ENCODE measurements around the gene TOX3. TPM values are rescaled to one million over a fixed set of nuclear protein-coding genes. Genes with fewer than 3 reads are reported as not detected.
A peak's percentile ranks its signal among the peaks of the same experiment; 100 is the strongest.

Gene TOX3
- total RNA-seq, 1 experiment from 2014 or later = 20.2 TPM

DNA sequence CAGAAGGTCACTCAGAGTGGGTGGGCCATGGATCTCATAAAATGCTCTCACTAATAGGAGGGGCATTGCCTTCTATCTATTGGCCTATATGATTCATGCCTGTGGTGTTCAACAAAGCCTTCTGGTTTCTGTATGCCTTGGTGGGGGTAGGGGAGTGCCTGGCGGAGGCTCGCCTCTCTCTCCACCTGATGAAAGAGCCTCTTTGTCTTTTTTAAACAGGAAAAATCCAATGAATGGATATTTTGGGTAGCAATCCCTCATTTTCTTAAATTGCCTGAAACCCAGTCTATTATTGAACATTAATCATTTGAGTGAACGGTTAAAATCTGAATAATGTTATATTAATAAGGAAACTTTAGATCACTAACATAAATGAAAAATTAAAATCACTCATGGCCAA lies 90.6 kb downstream of the TOX3 start:
- no peak overlapping the region for H3K9ac ChIP-seq (ENCODE audit: extremely low read depth, insufficient read length, low read length)
- H4K5ac ChIP-seq (ENCODE audit: insufficient read length, low read depth, low read length) = no peak overlapping the region

More for the DNA sequence above, 90.6 kb downstream of the TOX3 start:
- no peak overlapping the region for H3K4me2 ChIP-seq (ENCODE audit: insufficient read depth, insufficient read length, low read length)
- H3T11ph ChIP-seq (ENCODE audit: low read length) = no peak overlapping the region
- no peak overlapping the region for H2BK12ac ChIP-seq (ENCODE audit: insufficient read length, low read depth, low read length)
- H4K91ac ChIP-seq (ENCODE audit: insufficient read length, low read depth, low read length) = no peak overlapping the region
- H4K20me1 ChIP-seq (ENCODE audit: control insufficient read depth, insufficient read depth, insufficient read length) = no peaks in the 10 kb centered on the region
- H3K79me2 ChIP-seq (ENCODE audit: insufficient read depth, low read length) = no peaks in the 10 kb centered on the region
- no peak overlapping the region for H2BK5ac ChIP-seq (ENCODE audit: insufficient read length, low read length)
- no peak for DNase-seq
- H2AK5ac ChIP-seq (ENCODE audit: insufficient read length, low read length) = no peak overlapping the region
- Mint-ChIP-seq H3K9me3 (no peaks in the 10 kb centered on the region), H3K27ac (peak overlapping the region in 2 of 3 experiments; percentile 80 to 88; a peak in 4 of 7 replicates), H3K4me1 (peaks cover 54 to 68% of the 10 kb centered on the region in 2 experiments), H3K27me3 (ENCODE audit: low read depth) (no peaks in the 10 kb centered on the region), H3K36me3 (ENCODE audit: insufficient read depth in 1 of 3, low read depth in 3 of 3) (peaks cover 8 to 45% (median 27%) of the 10 kb centered on the region in 3 experiments), H3K4me3 (no peak overlapping the region)
- H3K18ac ChIP-seq (ENCODE audit: insufficient read length, low read depth, low read length) = no peak overlapping the region
- TF ChIP-seq, protein P1, sequence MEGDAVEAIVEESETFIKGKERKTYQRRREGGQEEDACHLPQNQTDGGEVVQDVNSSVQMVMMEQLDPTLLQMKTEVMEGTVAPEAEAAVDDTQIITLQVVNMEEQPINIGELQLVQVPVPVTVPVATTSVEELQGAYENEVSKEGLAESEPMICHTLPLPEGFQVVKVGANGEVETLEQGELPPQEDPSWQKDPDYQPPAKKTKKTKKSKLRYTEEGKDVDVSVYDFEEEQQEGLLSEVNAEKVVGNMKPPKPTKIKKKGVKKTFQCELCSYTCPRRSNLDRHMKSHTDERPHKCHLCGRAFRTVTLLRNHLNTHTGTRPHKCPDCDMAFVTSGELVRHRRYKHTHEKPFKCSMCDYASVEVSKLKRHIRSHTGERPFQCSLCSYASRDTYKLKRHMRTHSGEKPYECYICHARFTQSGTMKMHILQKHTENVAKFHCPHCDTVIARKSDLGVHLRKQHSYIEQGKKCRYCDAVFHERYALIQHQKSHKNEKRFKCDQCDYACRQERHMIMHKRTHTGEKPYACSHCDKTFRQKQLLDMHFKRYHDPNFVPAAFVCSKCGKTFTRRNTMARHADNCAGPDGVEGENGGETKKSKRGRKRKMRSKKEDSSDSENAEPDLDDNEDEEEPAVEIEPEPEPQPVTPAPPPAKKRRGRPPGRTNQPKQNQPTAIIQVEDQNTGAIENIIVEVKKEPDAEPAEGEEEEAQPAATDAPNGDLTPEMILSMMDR (conservative IDR thresholded peaks at IDR 0.05) = no peak
- no peak overlapping the region for H2AFZ ChIP-seq (ENCODE audit: low read length)
- no peak overlapping the region for H2BK15ac ChIP-seq (ENCODE audit: low read depth, low read length)
- H3K56ac ChIP-seq (ENCODE audit: insufficient read length, low read depth, low read length) = no peak overlapping the region
- H3K23ac ChIP-seq (ENCODE audit: insufficient read length, low read depth, low read length) = no peak overlapping the region
- no peaks in the 10 kb centered on the region for H3K79me1 ChIP-seq (ENCODE audit: insufficient read depth, low read depth, low read length, poor library complexity, severe bottlenecking)
- H3K23me2 ChIP-seq (ENCODE audit: insufficient read length, low read depth, low read length, poor library complexity, severe bottlenecking) = no peaks in the 10 kb centered on the region
- no CpG with 5 or more reads among the region's 3 CpGs for WGBS (ENCODE audit: extremely low coverage, insufficient read length, low lambda C conversion rate)
- no peak overlapping the region for H4K8ac ChIP-seq (replicated peaks; ENCODE audit: insufficient read length, low read depth, low read length)
- no peak overlapping the region for H2BK120ac ChIP-seq (ENCODE audit: low read depth, low read length, poor library complexity, severe bottlenecking)
- no peak overlapping the region for H3K4ac ChIP-seq (ENCODE audit: low read depth, low read length)
- H2BK20ac ChIP-seq (ENCODE audit: low read depth, low read length, poor library complexity, severe bottlenecking) = no peak overlapping the region
- H3K4me1 ChIP-seq (ENCODE audit: insufficient read depth, low read length) = peaks cover 3% of the 10 kb centered on the region; the same call in 1 of the 2 replicates
- H3K14ac ChIP-seq (ENCODE audit: insufficient read depth, low read length) = no peak overlapping the region
- no peaks in the 10 kb centered on the region for H3K9me3 ChIP-seq (ENCODE audit: control insufficient read depth, low read depth, low read length)
- no peaks in the 10 kb centered on the region for H3K27me3 ChIP-seq (ENCODE audit: insufficient read depth, low read length)
- no peak overlapping the region for H3K27ac ChIP-seq (ENCODE audit: insufficient read length, low read depth, low read length)

All from H9 (cell line).